GM10248 (cell line): ENCODE data around the gene GLIPR1L1.

ENCODE experiments used
- CTCF ChIA-PET: fragments of 300-600 bp; sonication (Branson Sonifier 250); formaldehyde crosslinking; extraction: SDS; loops from one replicate; lab custom pipeline; 2021; ENCODE audit warnings: antibody characterized with exemption; lab: Yijun Ruan, JAX
- POLR2A ChIA-PET: fragments of 350-650 bp; sonication (Branson Sonifier 250); formaldehyde crosslinking; extraction: SDS; loops from one replicate; lab custom pipeline; 2020; ENCODE audit warnings: antibody characterized with exemption; lab: Yijun Ruan, JAX
- DNase-seq: peaks from one replicate; pipeline ENCODE4 v3.0.0; 2012; ENCODE audit errors: extremely low spot score
- CTCF ChIP-seq: IDR thresholded peaks from 2 replicates; pipeline ENCODE4 v1.5.1; 2012; ENCODE audit warnings: mild to moderate bottlenecking, low read depth; ENCODE audit errors: extremely low read depth, missing control alignments, control extremely low read depth

The GLIPR1L1 gene

GRCh38 chr12:75361408-75361807 lies 26.9 kb downstream of the GLIPR1L1 start:
- ChIA-PET CTCF (interaction anchor here (1.1 to 1.2 kb wide), 2 partner anchors 13 to 27 kb away, joined by 3 to 4 read pairs; partner anchors contain the start of gene GLIPR1L1), POLR2A (no interaction called here)
- DNase-seq: no peak
- no peak for TF ChIP-seq CTCF

- DNase-seq: no peak
- ChIA-PET CTCF (no interaction called here), POLR2A (no interaction called here)
- TF ChIP-seq CTCF: no peak
These were observed 30.4 kb downstream of the GLIPR1L1 start for GRCh38 chr12:75364919-75365318.

GRCh38 chr12:75366629-75367028 lies 32.2 kb downstream of the GLIPR1L1 start:
- POLR2A ChIA-PET: no interaction called here
- DNase-seq: no peak
- TF ChIP-seq CTCF: no peak
- CTCF ChIA-PET: interaction anchor here (0.7 to 2.6 kb wide), 5 partner anchors 14 to 35 kb away, joined by 3 to 11 read pairs (median 3); partner anchors contain the start of gene GLIPR1L1

- ChIA-PET POLR2A (no interaction called here), CTCF (no interaction called here)
These were observed 40.5 kb downstream of the GLIPR1L1 start for GRCh38 chr12:75374971-75375370.

GRCh38 chr12:75378354-75378753 lies 43.9 kb downstream of the GLIPR1L1 start:
- no peak for DNase-seq
- no peak for TF ChIP-seq CTCF
- ChIA-PET CTCF (interaction anchor here (0.8 kb wide), 1 partner anchor 17 kb away, joined by 3 read pairs; no protein-coding TSS in a partner anchor), POLR2A (no interaction called here)

More at GRCh38 chr12:75374971-75375370, 40.5 kb downstream of the GLIPR1L1 start:
- DNase-seq: no peak
- TF ChIP-seq CTCF: no peak

- CTCF ChIA-PET: interaction anchor here (0.7 to 1.2 kb wide), 2 partner anchors 55 to 138 kb away, joined by 3 read pairs; partner anchors contain the start of gene GLIPR1L1
- no peak for TF ChIP-seq CTCF
- POLR2A ChIA-PET: no interaction called here
- no peak for DNase-seq
These were observed 54.6 kb downstream of the GLIPR1L1 start for GRCh38 chr12:75389061-75389460.
